ENCODE measurements around the gene NREP. TPM values are rescaled to one million over a fixed set of nuclear protein-coding genes. Genes with fewer than 3 reads are reported as not detected.
A peak's percentile ranks its signal among the peaks of the same experiment; 100 is the strongest.

NREP gene, protein sequence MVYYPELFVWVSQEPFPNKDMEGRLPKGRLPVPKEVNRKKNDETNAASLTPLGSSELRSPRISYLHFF
- 10 to 100 TPM in 2 of 4 donors, 1 to 10 TPM in 2; 6.0 to 42.0 (median 10.2) TPM for total RNA-seq

DNA sequence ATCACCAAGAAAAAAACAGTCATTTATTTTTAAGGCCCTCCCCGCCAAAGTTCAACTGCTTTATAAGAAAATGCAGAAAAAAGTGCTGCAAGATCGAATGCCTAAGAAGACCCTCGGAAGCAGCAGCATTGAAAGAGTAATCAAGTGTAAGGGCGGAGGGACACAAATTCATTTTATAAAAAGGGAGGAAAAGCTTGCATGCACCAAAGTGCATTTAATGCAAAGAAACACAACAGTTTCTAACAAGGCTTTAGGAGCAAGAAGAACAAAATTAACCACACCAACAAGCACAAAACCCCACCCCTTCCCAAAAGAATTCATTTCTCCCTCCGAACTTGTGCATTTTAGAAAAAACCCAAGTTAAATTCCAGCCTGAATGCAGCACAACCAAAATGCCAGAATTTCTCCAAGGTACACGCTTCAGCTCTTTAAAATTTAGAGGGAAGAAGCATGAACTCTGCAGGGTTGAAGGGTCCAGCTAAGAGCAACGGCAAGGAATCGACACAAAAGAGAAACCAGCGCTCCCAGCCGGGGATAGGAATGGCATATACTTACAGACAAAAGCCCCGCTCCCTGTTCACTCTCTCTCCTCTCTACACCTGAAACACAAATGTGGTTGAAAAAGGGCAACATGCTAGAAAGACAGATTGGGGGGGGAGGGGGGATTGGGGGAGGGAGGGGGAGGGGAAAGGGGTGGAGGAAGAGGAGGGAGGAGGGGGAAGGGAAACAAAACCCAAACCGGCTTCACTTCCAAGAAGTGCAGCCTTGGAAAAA is at the start of gene NREP:
TSS of gene NREP (minus strand) at position 614 of the 774 bp plus-strand sequence. CDS start 1,422 bp downstream, outside the sequence.
- TF ChIP-seq POLR2AphosphoS5 (IDR thresholded peaks at IDR 0.05), result no peak
- 3 to 6% methylated on average over 10 to 12 of the region's 12 CpGs for WGBS, 2 donors (ENCODE audit: low coverage in 1 of 2)
- H3K4me3 ChIP-seq, result peak within 1 kb of the TSS; percentile 45 to 66 (median 56)
- H3K36me3 ChIP-seq, result no peaks in the 10 kb centered on the region
- H3K4me1 ChIP-seq, result peaks cover 0 to 22% (median 16%) of the 10 kb centered on the region in 4 donors
- H3K27me3 ChIP-seq, result no peaks in the 10 kb centered on the region
- DNase-seq, result peak; percentile 42
- intact Hi-C loops (cut with DNase I; ENCODE audit: low total_unique reads) (no loop called here), in situ Hi-C loops (cut with MboI; ENCODE audit: low pct_ligation_motif_present in 1 of 4, low pct_unique_long_range_greater_than_20kb in 1 of 4, low sequenced_read_pairs in 3 of 4) (no loop called here)
- H3K9me3 ChIP-seq, result no peaks in the 10 kb centered on the region
- H3K27ac ChIP-seq, result peak within 1 kb of the TSS; percentile 90 to 95 (median 93)

- WGBS, 2 donors (ENCODE audit: low coverage in 1 of 2), result 83 to 100% methylated on average over 2 of the region's 2 CpGs
- no peaks in the 10 kb centered on the region for H3K4me1 ChIP-seq
- DNase-seq, result no peak
Measured at GRCh38 chr5:111806753-111807152, 49.8 kb upstream of the NREP start.

GRCh38 chr5:111806156-111806555 is 49.2 kb upstream of the NREP start:
- DNase-seq, result no peak
- Histone ChIP-seq H3K4me1 (no peaks in the 10 kb centered on the region), H3K4me3 (no peak overlapping the region), H3K27ac (no peak overlapping the region), H3K9me3 (no peaks in the 10 kb centered on the region), H3K27me3 (no peaks in the 10 kb centered on the region), H3K36me3 (no peaks in the 10 kb centered on the region)
- intact Hi-C loops (cut with DNase I; ENCODE audit: low total_unique reads) (no loop called here), in situ Hi-C loops (cut with MboI; ENCODE audit: low pct_ligation_motif_present in 1 of 4, low pct_unique_long_range_greater_than_20kb in 1 of 4, low sequenced_read_pairs in 3 of 4) (no loop called here)
- 75 to 77% methylated on average over 2 of the region's 2 CpGs for WGBS, 2 donors (ENCODE audit: low coverage in 1 of 2)
- TF ChIP-seq POLR2AphosphoS5 (IDR thresholded peaks at IDR 0.05), result no peak
- TF ChIP-seq EP300 (IDR thresholded peaks at IDR 0.05; ENCODE audit: low read depth), result no peak
- TF ChIP-seq CTCF (IDR thresholded peaks at IDR 0.05), result no peak
- TF ChIP-seq POLR2A (IDR thresholded peaks at IDR 0.05), result no peak

More at GRCh38 chr5:111806753-111807152, 49.8 kb upstream of the NREP start:
- intact Hi-C loops (cut with DNase I; ENCODE audit: low total_unique reads) (no loop called here), in situ Hi-C loops (cut with MboI; ENCODE audit: low pct_ligation_motif_present in 1 of 4, low pct_unique_long_range_greater_than_20kb in 1 of 4, low sequenced_read_pairs in 3 of 4) (no loop called here)
- H3K36me3 ChIP-seq, result no peaks in the 10 kb centered on the region
- H3K9me3 ChIP-seq, result no peaks in the 10 kb centered on the region
- TF ChIP-seq POLR2AphosphoS5 (IDR thresholded peaks at IDR 0.05) (no peak), CTCF (IDR thresholded peaks at IDR 0.05) (no peak), EP300 (IDR thresholded peaks at IDR 0.05; ENCODE audit: low read depth) (no peak), POLR2A (IDR thresholded peaks at IDR 0.05) (no peak)
- no peak overlapping the region for H3K27ac ChIP-seq
- H3K27me3 ChIP-seq, result no peaks in the 10 kb centered on the region
- no peak overlapping the region for H3K4me3 ChIP-seq

- DNase-seq, result no peak
- no peaks in the 10 kb centered on the region for H3K27me3 ChIP-seq
- no peaks in the 10 kb centered on the region for H3K4me1 ChIP-seq
- TF ChIP-seq CTCF (IDR thresholded peaks at IDR 0.05) (no peak), POLR2A (IDR thresholded peaks at IDR 0.05) (no peak), POLR2AphosphoS5 (IDR thresholded peaks at IDR 0.05) (no peak), EP300 (IDR thresholded peaks at IDR 0.05; ENCODE audit: low read depth) (no peak)
- H3K4me3 ChIP-seq, result no peak overlapping the region
- H3K9me3 ChIP-seq, result no peaks in the 10 kb centered on the region
- 78 to 89% methylated on average over 2 of the region's 2 CpGs for WGBS, 2 donors (ENCODE audit: low coverage in 1 of 2)
- no peaks in the 10 kb centered on the region for H3K36me3 ChIP-seq
- intact Hi-C loops (cut with DNase I; ENCODE audit: low total_unique reads), result no loop called here
- in situ Hi-C loops (cut with MboI; ENCODE audit: low pct_ligation_motif_present in 1 of 4, low pct_unique_long_range_greater_than_20kb in 1 of 4, low sequenced_read_pairs in 3 of 4), result no loop called here
- H3K27ac ChIP-seq, result no peak overlapping the region
Measured at GRCh38 chr5:111805071-111805470, 48.1 kb upstream of the NREP start.
